ENCODE data around the gene PDLIM1. TPM values are rescaled to one million over a fixed set of nuclear protein-coding genes. Genes with fewer than 3 reads are reported as not detected.

Gene PDLIM1
- total RNA-seq, 1 experiment from 2014 or later, result 115 TPM

DNA sequence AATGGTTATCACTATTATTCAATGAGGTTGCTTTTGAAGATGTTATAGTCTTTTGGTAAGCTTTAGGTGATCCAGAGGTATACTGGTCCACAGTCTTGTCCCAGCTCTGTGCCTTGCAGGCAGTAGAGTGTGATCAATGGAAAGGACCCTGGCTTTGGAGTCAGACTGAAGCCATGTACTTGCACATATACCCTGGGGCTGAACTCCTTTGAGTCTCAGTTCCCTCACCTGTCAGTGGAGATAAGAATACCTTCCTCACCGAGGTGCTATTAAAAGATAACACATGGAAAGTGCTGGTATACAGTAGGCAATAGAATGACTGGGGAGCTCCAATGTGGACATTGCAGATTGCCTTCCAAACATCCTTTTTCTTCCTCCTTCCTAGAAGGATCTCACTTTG, 16.0 kb upstream of the PDLIM1 start:
- Mint-ChIP-seq H3K27me3 (ENCODE audit: low read depth) (peaks cover 31% of the 10 kb centered on the region), H3K36me3 (ENCODE audit: insufficient read depth in 1 of 3, low read depth in 3 of 3) (no peaks in the 10 kb centered on the region), H3K4me3 (no peak overlapping the region), H3K27ac (no peak overlapping the region), H3K9me3 (no peaks in the 10 kb centered on the region), H3K4me1 (peaks cover 29 to 33% of the 10 kb centered on the region in 2 experiments)
- Histone ChIP-seq H2BK20ac (ENCODE audit: low read depth, low read length, poor library complexity, severe bottlenecking) (no peak overlapping the region), H3K27ac (ENCODE audit: insufficient read length, low read depth, low read length) (no peak overlapping the region), H4K5ac (ENCODE audit: insufficient read length, low read depth, low read length) (no peak overlapping the region), H4K20me1 (ENCODE audit: control insufficient read depth, insufficient read depth, insufficient read length) (no peaks in the 10 kb centered on the region), H3K23me2 (ENCODE audit: insufficient read length, low read depth, low read length, poor library complexity, severe bottlenecking) (no peaks in the 10 kb centered on the region), H3K9ac (ENCODE audit: extremely low read depth, insufficient read length, low read length) (no peak overlapping the region), H3K14ac (ENCODE audit: insufficient read depth, low read length) (no peak overlapping the region), H3K18ac (ENCODE audit: insufficient read length, low read depth, low read length) (no peak overlapping the region), H2BK12ac (ENCODE audit: insufficient read length, low read depth, low read length) (no peak overlapping the region), H2BK15ac (ENCODE audit: low read depth, low read length) (no peak overlapping the region), H3K4me2 (ENCODE audit: insufficient read depth, insufficient read length, low read length) (no peak overlapping the region), H2AFZ (ENCODE audit: low read length) (no peak overlapping the region), H2BK120ac (ENCODE audit: low read depth, low read length, poor library complexity, severe bottlenecking) (no peak overlapping the region), H3K27me3 (ENCODE audit: insufficient read depth, low read length) (no peaks in the 10 kb centered on the region), H3K4me1 (ENCODE audit: insufficient read depth, low read length) (peaks cover 14% of the 10 kb centered on the region), H3K79me2 (ENCODE audit: insufficient read depth, low read length) (no peaks in the 10 kb centered on the region), H2BK5ac (ENCODE audit: insufficient read length, low read length) (no peak overlapping the region), H3K9me3 (ENCODE audit: control insufficient read depth, low read depth, low read length) (no peaks in the 10 kb centered on the region), H4K8ac (replicated peaks; ENCODE audit: insufficient read length, low read depth, low read length) (no peak overlapping the region), H3T11ph (ENCODE audit: low read length) (no peak overlapping the region), H3K4ac (ENCODE audit: low read depth, low read length) (no peak overlapping the region), H3K56ac (ENCODE audit: insufficient read length, low read depth, low read length) (no peak overlapping the region), H3K79me1 (ENCODE audit: insufficient read depth, low read depth, low read length, poor library complexity, severe bottlenecking) (no peaks in the 10 kb centered on the region), H3K23ac (ENCODE audit: insufficient read length, low read depth, low read length) (no peak overlapping the region), H2AK5ac (ENCODE audit: insufficient read length, low read length) (no peak overlapping the region), H4K91ac (ENCODE audit: insufficient read length, low read depth, low read length) (no peak overlapping the region)
- WGBS (ENCODE audit: extremely low coverage, insufficient read length, low lambda C conversion rate), result no CpG with 5 or more reads among the region's 1 CpG
- DNase-seq, result no peak
- TF ChIP-seq, protein P1, sequence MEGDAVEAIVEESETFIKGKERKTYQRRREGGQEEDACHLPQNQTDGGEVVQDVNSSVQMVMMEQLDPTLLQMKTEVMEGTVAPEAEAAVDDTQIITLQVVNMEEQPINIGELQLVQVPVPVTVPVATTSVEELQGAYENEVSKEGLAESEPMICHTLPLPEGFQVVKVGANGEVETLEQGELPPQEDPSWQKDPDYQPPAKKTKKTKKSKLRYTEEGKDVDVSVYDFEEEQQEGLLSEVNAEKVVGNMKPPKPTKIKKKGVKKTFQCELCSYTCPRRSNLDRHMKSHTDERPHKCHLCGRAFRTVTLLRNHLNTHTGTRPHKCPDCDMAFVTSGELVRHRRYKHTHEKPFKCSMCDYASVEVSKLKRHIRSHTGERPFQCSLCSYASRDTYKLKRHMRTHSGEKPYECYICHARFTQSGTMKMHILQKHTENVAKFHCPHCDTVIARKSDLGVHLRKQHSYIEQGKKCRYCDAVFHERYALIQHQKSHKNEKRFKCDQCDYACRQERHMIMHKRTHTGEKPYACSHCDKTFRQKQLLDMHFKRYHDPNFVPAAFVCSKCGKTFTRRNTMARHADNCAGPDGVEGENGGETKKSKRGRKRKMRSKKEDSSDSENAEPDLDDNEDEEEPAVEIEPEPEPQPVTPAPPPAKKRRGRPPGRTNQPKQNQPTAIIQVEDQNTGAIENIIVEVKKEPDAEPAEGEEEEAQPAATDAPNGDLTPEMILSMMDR (conservative IDR thresholded peaks at IDR 0.05), result no peak
